H9 (cell line): ENCODE data around the gene CC2D2A. TPM values are rescaled to one million over a fixed set of nuclear protein-coding genes. Genes with fewer than 3 reads are reported as not detected.

Experiments
- DNase-seq: peaks from one replicate; pipeline ENCODE4 v3.0.0-alpha.2; 2017
- H2AFZ ChIP-seq: one replicate; pipeline ENCODE4 v1.6.1; 2013; ENCODE audit warnings: mild to moderate bottlenecking, low read length, control low read depth, moderate library complexity
- H2AK5ac ChIP-seq: 2 replicates; pipeline ENCODE4 v1.6.1; 2013; ENCODE audit warnings: low read length, control low read depth, mixed read lengths; ENCODE audit not compliant: insufficient read length
- H2BK120ac ChIP-seq: one replicate; pipeline ENCODE4 v1.6.1; 2013; ENCODE audit warnings: low read depth, mild to moderate bottlenecking, low read length, control low read depth, inconsistent platforms; ENCODE audit not compliant: poor library complexity, severe bottlenecking
- H2BK12ac ChIP-seq: 2 replicates; pipeline ENCODE4 v1.6.1; 2013; ENCODE audit warnings: low read length, control low read depth, mixed read lengths, low read depth; ENCODE audit not compliant: insufficient read length
- H2BK15ac ChIP-seq: 2 replicates; pipeline ENCODE4 v1.6.1; 2013; ENCODE audit warnings: low read depth, low read length, control low read depth
- H2BK20ac ChIP-seq: one replicate; pipeline ENCODE4 v1.6.1; 2013; ENCODE audit warnings: low read depth, mild to moderate bottlenecking, low read length, control low read depth, inconsistent platforms; ENCODE audit not compliant: poor library complexity, severe bottlenecking
- H2BK5ac ChIP-seq: 2 replicates; pipeline ENCODE4 v1.6.1; 2013; ENCODE audit warnings: low read length, control low read depth, mixed read lengths; ENCODE audit not compliant: insufficient read length
- H3K14ac ChIP-seq: 2 replicates; pipeline ENCODE4 v1.6.1; 2013; ENCODE audit warnings: low read length, control low read depth; ENCODE audit not compliant: insufficient read depth
- H3K18ac ChIP-seq: 2 replicates; pipeline ENCODE4 v1.6.1; 2013; ENCODE audit warnings: low read depth, mild to moderate bottlenecking, mixed read lengths, low read length, control low read depth; ENCODE audit not compliant: insufficient read length
- H3K23ac ChIP-seq: 2 replicates; pipeline ENCODE4 v1.6.1; 2013; ENCODE audit warnings: low read length, control low read depth, mixed read lengths, low read depth; ENCODE audit not compliant: insufficient read length
- H3K23me2 ChIP-seq: 2 replicates; pipeline ENCODE4 v1.6.1; 2013; ENCODE audit warnings: low read depth, mild to moderate bottlenecking, mixed read lengths, low read length, control low read depth; ENCODE audit not compliant: insufficient read length, poor library complexity, severe bottlenecking
- H3K27ac ChIP-seq: 2 replicates; pipeline ENCODE4 v1.5.1; 2013; ENCODE audit warnings: low read length, control low read depth, mixed read lengths, low read depth; ENCODE audit not compliant: insufficient read length
- H3K27me3 ChIP-seq: 2 replicates; pipeline ENCODE4 v1.6.1; 2013; ENCODE audit warnings: low read length, control low read depth, inconsistent platforms; ENCODE audit not compliant: insufficient read depth
- H3K4ac ChIP-seq: 2 replicates; pipeline ENCODE4 v1.6.1; 2013; ENCODE audit warnings: low read depth, mild to moderate bottlenecking, control low read depth, inconsistent platforms, low read length, moderate library complexity
- H3K4me1 ChIP-seq: 2 replicates; pipeline ENCODE4 v1.6.1; 2013; ENCODE audit warnings: low read length, control low read depth, inconsistent platforms; ENCODE audit not compliant: insufficient read depth
- H3K4me2 ChIP-seq: 2 replicates; pipeline ENCODE4 v1.6.1; 2013; ENCODE audit warnings: low read length, control low read depth, mixed read lengths; ENCODE audit not compliant: insufficient read length, insufficient read depth
- H3K56ac ChIP-seq: 2 replicates; pipeline ENCODE4 v1.6.1; 2013; ENCODE audit warnings: low read depth, mild to moderate bottlenecking, mixed read lengths, low read length, control low read depth; ENCODE audit not compliant: insufficient read length
- H3K79me1 ChIP-seq: 2 replicates; pipeline ENCODE4 v1.6.1; 2013; ENCODE audit warnings: low read depth, mild to moderate bottlenecking, moderate library complexity, low read length, control low read depth, inconsistent platforms; ENCODE audit not compliant: insufficient read depth, poor library complexity, severe bottlenecking
- H3K79me2 ChIP-seq: 2 replicates; pipeline ENCODE4 v1.6.1; 2013; ENCODE audit warnings: low read length, control low read depth, inconsistent platforms; ENCODE audit not compliant: insufficient read depth
- H3K9ac ChIP-seq: 2 replicates; pipeline ENCODE4 v1.6.1; 2013; ENCODE audit warnings: low read length, control low read depth, mixed read lengths; ENCODE audit not compliant: insufficient read length; ENCODE audit errors: extremely low read depth
- H3K9me3 ChIP-seq: one replicate; pipeline ENCODE4 v1.6.1; 2013; ENCODE audit warnings: low read depth, low read length, inconsistent platforms; ENCODE audit not compliant: control insufficient read depth
- H3T11ph ChIP-seq: one replicate; pipeline ENCODE4 v1.6.1; 2013; ENCODE audit warnings: mild to moderate bottlenecking, low read length, control low read depth, inconsistent platforms
- H4K20me1 ChIP-seq: one replicate; pipeline ENCODE4 v1.6.1; 2013; ENCODE audit not compliant: control insufficient read depth, insufficient read length, insufficient read depth
- H4K5ac ChIP-seq: 2 replicates; pipeline ENCODE4 v1.6.1; 2013; ENCODE audit warnings: low read depth, mild to moderate bottlenecking, mixed read lengths, low read length, control low read depth; ENCODE audit not compliant: insufficient read length
- H4K8ac ChIP-seq: replicated peaks from 2 replicates; pipeline ENCODE4 v1.6.1; 2013; ENCODE audit warnings: low read length, control low read depth, mixed read lengths, low read depth; ENCODE audit not compliant: insufficient read length
- H4K91ac ChIP-seq: 2 replicates; pipeline ENCODE4 v1.6.1; 2013; ENCODE audit warnings: low read depth, mild to moderate bottlenecking, moderate library complexity, mixed read lengths, low read length, control low read depth; ENCODE audit not compliant: insufficient read length
- H3K27ac Mint-ChIP-seq, 3 experiments: 2 replicates in 2 of 3; 3 replicates in 1 of 3; pipeline ENCODE4 v1.8.0; 2020 to 2021; ENCODE audit warnings: mixed read lengths in 3 of 3, mild to moderate bottlenecking in 1 of 3, moderate library complexity in 1 of 3
- H3K27me3 Mint-ChIP-seq: 2 replicates; pipeline ENCODE4 v1.8.0; 2021; ENCODE audit warnings: low read depth, mild to moderate bottlenecking, moderate library complexity, mixed read lengths
- H3K36me3 Mint-ChIP-seq, 3 experiments: 2 replicates in 2 of 3; 3 replicates in 1 of 3; pipeline ENCODE4 v1.8.0; 2020 to 2021; ENCODE audit warnings: low read depth in 3 of 3, mixed read lengths in 3 of 3; ENCODE audit not compliant: insufficient read depth in 1 of 3
- H3K4me1 Mint-ChIP-seq, 2 experiments: 2 replicates each; pipeline ENCODE4 v1.8.0; 2020; ENCODE audit warnings: mixed read lengths in 2 of 2
- H3K4me3 Mint-ChIP-seq, 2 experiments: 2 replicates in 1 of 2; 3 replicates in 1 of 2; pipeline ENCODE4 v1.8.0; 2020 to 2021; ENCODE audit warnings: mild to moderate bottlenecking in 2 of 2, mixed read lengths in 2 of 2, moderate library complexity in 1 of 2
- H3K9me3 Mint-ChIP-seq, 2 experiments: 2 replicates in 1 of 2; 3 replicates in 1 of 2; pipeline ENCODE4 v1.8.0; 2020; ENCODE audit warnings: mild to moderate bottlenecking in 2 of 2, mixed read lengths in 2 of 2, moderate library complexity in 1 of 2
- CTCF ChIP-seq: fragments of 200-600 bp; sonication (generic); conservative IDR thresholded peaks from 3 replicates; pipeline ENCODE4 v1.8.0; 2021; ENCODE audit warnings: antibody characterized with exemption, mild to moderate bottlenecking
- WGBS: extraction: QIAGEN DNeasy Blood & Tissue Kit; methylation state at CpG from one replicate; pipeline ENCODE4 v1.1.7; 2013; ENCODE audit warnings: missing lambda C conversion rate, low lambda C conversion rate, mixed read lengths; ENCODE audit not compliant: insufficient read length; ENCODE audit errors: extremely low coverage; 5-methylcytosine and 5-hydroxymethylcytosine counted together
- total RNA-seq: library from RNA; stranded (reverse); gene quantifications from 2 replicates; pipeline ENCODE4 v1.2.1, GENCODE V29; 2021

CC2D2A gene
- total RNA-seq, 1 experiment from 2014 or later: 10.4 TPM

GRCh38 chr4:15543537-15544247 is 74.0 kb downstream of the CC2D2A start:
- Histone ChIP-seq H2AK5ac (no peak overlapping the region), H3K9ac (no peak overlapping the region), H3K79me1 (no peaks in the 10 kb centered on the region), H4K20me1 (no peaks in the 10 kb centered on the region), H4K8ac (no peak overlapping the region), H3K23ac (no peak overlapping the region), H3T11ph (no peak overlapping the region), H3K27me3 (no peaks in the 10 kb centered on the region), H4K5ac (no peak overlapping the region), H2AFZ (no peak overlapping the region), H3K9me3 (no peaks in the 10 kb centered on the region), H3K18ac (no peak overlapping the region), H2BK120ac (no peak overlapping the region), H3K4me1 (peaks cover 4% of the 10 kb centered on the region; the same call in 1 of the 2 replicates), H3K56ac (no peak overlapping the region), H3K27ac (no peak overlapping the region), H3K14ac (no peak overlapping the region), H2BK12ac (no peak overlapping the region), H2BK5ac (no peak overlapping the region), H3K4ac (no peak overlapping the region), H2BK20ac (no peak overlapping the region), H4K91ac (no peak overlapping the region), H3K4me2 (peak overlapping the region; percentile 8), H3K79me2 (no peaks in the 10 kb centered on the region), H2BK15ac (no peak overlapping the region), H3K23me2 (no peaks in the 10 kb centered on the region)
- no peak for TF ChIP-seq CTCF
- Mint-ChIP-seq H3K9me3 (no peaks in the 10 kb centered on the region), H3K4me3 (peak overlapping the region; percentile 2 to 35; a peak in 3 of 5 replicates), H3K27me3 (no peaks in the 10 kb centered on the region), H3K36me3 (peaks cover 0 to 10% (median 2%) of the 10 kb centered on the region in 3 experiments; a peak in 3 of 7 replicates), H3K4me1 (peaks cover 34 to 37% of the 10 kb centered on the region in 2 experiments), H3K27ac (peak overlapping the region; percentile 61 to 93 (median 88))
- WGBS: no CpG with 5 or more reads among the region's 6 CpGs
- no peak for DNase-seq
